ENCODE data around the gene EGFL7. TPM values are rescaled to one million over a fixed set of nuclear protein-coding genes. Genes with fewer than 3 reads are reported as not detected.

Gene EGFL7
- total RNA-seq, 1 experiment from 2014 or later: 0.81 TPM

DNA sequence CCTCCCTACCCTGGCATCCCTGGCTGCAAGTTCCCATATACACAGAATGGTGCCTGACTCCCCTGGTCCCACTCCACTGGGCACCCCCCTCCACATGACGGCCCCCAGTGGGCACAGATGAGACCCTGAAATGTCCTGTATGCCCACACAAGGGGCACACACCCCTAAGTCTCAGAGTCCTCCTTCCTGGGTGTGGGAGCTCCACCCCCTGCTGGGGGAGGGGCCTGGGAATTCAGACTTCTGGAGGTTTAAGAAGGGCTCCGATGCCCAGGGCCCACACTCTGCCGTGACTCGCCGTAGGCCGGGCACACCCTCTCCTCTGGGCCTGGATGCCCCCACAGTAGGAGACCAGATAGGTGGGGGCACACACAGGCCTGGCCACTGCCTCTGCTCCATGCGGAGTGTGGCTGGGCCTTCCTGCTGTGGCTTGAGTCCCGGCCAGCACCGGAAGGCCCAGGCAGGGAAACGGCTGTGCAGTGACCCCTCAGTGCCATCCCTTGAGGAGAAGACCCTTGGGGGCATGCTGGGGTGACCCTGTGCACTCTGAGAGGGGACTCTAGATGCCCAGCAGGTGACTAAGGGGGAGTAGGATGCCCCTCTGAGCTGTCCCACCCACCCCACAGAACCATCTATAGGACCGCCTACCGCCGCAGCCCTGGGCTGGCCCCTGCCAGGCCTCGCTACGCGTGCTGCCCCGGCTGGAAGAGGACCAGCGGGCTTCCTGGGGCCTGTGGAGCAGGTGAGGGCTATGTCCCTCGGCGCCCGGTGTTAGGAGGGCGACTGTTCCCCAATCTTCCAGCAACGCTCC lies 6.5 kb downstream of the EGFL7 start:
- Histone ChIP-seq H3K36me3 (no peaks in the 10 kb centered on the region), H3K4me3 (no peak overlapping the region), H3K4me1 (peaks cover 31% of the 10 kb centered on the region), H3K27me3 (peaks cover 55% of the 10 kb centered on the region), H3K27ac (no peak overlapping the region), H3K9me3 (replicated peaks) (no peaks in the 10 kb centered on the region)
- DNase-seq: no peak

DNA sequence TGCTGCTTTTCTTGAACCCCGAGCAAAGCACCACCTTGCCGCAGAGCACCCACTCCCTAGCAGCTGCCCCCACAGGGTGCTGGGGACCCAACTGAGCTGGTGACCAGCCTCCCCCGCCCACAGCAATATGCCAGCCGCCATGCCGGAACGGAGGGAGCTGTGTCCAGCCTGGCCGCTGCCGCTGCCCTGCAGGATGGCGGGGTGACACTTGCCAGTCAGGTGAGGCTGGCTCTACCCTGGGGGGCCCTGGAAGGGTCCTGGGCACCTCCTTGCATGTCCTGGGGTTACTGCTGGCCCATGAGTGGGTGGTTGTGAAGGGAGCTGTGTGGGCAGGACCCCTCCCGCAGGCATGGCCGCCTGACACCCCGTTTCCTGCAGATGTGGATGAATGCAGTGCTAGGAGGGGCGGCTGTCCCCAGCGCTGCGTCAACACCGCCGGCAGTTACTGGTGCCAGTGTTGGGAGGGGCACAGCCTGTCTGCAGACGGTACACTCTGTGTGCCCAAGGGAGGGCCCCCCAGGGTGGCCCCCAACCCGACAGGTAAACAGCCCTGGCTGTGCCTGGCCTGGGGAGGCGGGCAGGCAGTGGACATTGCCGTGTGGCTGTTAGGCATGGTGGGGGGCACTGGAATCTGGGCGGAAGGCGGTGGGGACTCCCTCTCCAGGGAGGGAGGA lies 7.2 kb downstream of the EGFL7 start:
- Histone ChIP-seq H3K4me3 (no peak overlapping the region), H3K4me1 (peaks cover 24% of the 10 kb centered on the region), H3K27ac (no peak overlapping the region), H3K36me3 (no peaks in the 10 kb centered on the region), H3K9me3 (replicated peaks) (no peaks in the 10 kb centered on the region), H3K27me3 (peaks cover 48% of the 10 kb centered on the region)
- DNase-seq: no peak

DNA sequence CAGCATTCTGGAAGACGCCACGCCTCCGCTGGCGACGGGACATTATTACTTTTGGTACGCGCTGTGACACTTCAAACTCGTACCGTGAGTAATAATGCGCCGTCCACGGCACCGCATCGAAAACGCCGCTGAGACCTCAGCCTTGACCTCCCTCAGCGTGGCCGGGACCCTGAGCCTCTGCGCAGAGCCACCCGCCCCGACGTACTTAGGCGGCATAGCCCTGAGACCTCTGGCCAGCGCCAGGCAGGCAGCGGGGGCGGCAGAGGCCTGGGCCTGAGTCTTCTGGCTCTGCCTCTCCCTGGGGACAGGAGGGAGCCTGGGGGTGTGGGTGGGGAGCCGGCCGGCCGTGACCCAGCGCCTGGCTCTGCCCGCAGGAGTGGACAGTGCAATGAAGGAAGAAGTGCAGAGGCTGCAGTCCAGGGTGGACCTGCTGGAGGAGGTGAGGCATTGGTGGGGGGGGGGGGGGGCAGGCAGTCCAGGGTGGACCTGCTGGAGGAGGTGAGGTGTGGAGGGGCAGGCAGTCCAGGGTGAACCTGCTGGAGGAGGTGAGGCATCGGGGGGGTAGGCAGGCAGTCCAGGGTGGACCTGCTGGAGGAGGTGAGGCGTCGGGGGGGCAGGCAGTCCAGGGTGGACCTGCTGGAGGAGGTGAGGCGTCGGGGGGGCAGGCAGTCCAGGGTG lies 8.0 kb downstream of the EGFL7 start:
- no peak overlapping the region for H3K27ac ChIP-seq
- peaks cover 45% of the 10 kb centered on the region for H3K27me3 ChIP-seq
- peaks cover 21% of the 10 kb centered on the region for H3K4me1 ChIP-seq
- DNase-seq: no peak
- no peaks in the 10 kb centered on the region for H3K36me3 ChIP-seq
- no peak overlapping the region for H3K4me3 ChIP-seq
- no peaks in the 10 kb centered on the region for H3K9me3 ChIP-seq (replicated peaks)

DNA sequence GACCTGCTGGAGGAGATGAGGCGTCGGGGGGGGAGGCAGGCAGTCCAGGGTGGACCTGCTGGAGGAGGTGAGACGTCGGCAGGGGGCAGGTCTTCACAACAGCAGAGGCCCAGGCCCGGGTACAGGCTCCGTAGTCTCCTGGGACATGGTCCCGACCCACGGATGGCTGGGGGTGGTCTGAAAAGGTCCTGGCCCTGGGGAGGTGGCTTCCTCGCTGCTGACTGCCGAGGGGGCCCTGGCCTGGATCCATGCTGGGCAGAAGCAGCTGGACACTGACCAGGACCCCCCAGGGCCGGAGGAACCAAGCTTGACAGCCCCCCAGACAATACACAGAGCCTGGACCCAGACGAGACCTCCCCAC lies 8.5 kb downstream of the EGFL7 start:
- Histone ChIP-seq H3K4me3 (no peak overlapping the region), H3K27ac (no peak overlapping the region), H3K9me3 (replicated peaks) (no peaks in the 10 kb centered on the region), H3K36me3 (no peaks in the 10 kb centered on the region), H3K4me1 (peaks cover 21% of the 10 kb centered on the region), H3K27me3 (peaks cover 45% of the 10 kb centered on the region)
- DNase-seq: no peak

DNA sequence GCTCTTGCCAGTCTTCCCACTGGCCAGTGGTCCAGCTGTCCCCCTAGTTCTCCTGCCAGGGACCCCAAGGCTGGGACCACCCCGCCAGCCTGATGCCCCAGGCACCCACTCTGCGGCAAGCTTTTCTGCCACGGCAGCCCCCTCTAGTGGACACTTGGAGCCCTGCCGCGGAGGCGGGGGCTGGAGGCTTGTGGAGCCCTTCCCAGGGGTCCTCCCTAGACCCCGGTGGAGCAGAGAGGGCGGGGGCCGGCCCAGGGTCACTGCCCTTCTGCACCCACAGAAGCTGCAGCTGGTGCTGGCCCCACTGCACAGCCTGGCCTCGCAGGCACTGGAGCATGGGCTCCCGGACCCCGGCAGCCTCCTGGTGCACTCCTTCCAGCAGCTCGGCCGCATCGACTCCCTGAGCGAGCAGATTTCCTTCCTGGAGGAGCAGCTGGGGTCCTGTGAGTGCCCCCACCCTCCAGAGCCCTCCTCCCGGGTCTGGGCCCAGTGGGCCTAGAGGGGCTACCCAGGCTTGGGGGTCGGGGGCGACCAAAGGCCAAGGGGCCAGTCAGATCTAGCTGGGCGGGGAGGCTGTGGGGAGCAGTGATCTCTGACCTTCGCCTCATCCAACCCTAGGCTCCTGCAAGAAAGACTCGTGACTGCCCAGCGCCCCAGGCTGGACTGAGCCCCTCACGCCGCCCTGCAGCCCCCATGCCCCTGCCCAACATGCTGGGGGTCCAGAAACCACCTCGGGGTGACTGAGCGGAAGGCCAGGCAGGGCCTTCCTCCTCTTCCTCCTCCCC lies 9.1 kb downstream of the EGFL7 start:
- no peak overlapping the region for H3K4me3 ChIP-seq
- DNase-seq: peak; percentile 54 to 73
- H3K9me3 ChIP-seq (replicated peaks): no peaks in the 10 kb centered on the region
- no peak overlapping the region for H3K27ac ChIP-seq
- H3K4me1 ChIP-seq: peaks cover 16% of the 10 kb centered on the region
- H3K36me3 ChIP-seq: no peaks in the 10 kb centered on the region
- peaks cover 39% of the 10 kb centered on the region for H3K27me3 ChIP-seq

DNA sequence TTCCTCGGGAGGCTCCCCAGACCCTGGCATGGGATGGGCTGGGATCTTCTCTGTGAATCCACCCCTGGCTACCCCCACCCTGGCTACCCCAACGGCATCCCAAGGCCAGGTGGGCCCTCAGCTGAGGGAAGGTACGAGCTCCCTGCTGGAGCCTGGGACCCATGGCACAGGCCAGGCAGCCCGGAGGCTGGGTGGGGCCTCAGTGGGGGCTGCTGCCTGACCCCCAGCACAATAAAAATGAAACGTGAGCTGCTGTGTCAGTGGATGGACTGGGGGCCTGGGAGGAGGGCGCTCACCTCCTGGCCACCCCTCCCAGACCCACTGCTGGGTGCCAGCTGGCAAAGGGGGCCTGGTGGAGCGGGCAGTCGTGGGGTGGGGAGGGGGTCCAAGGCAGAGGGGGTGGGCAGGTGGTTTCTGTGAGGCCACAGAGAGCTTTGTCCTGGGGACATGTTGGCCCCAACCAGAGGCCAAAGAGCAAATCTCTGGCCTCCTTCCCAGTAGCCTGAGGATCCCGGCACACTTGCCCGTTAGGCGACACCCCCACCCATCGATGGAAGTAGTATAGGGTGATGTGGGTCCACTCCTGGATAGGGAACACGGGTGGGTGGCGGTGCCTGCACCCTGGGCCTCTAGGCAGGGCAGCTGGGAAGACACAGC lies 9.8 kb downstream of the EGFL7 start:
- Histone ChIP-seq H3K4me1 (peaks cover 9% of the 10 kb centered on the region), H3K27ac (no peak overlapping the region), H3K9me3 (replicated peaks) (no peaks in the 10 kb centered on the region), H3K4me3 (no peak overlapping the region), H3K27me3 (peaks cover 31% of the 10 kb centered on the region), H3K36me3 (no peaks in the 10 kb centered on the region)
- no peak for DNase-seq

DNA sequence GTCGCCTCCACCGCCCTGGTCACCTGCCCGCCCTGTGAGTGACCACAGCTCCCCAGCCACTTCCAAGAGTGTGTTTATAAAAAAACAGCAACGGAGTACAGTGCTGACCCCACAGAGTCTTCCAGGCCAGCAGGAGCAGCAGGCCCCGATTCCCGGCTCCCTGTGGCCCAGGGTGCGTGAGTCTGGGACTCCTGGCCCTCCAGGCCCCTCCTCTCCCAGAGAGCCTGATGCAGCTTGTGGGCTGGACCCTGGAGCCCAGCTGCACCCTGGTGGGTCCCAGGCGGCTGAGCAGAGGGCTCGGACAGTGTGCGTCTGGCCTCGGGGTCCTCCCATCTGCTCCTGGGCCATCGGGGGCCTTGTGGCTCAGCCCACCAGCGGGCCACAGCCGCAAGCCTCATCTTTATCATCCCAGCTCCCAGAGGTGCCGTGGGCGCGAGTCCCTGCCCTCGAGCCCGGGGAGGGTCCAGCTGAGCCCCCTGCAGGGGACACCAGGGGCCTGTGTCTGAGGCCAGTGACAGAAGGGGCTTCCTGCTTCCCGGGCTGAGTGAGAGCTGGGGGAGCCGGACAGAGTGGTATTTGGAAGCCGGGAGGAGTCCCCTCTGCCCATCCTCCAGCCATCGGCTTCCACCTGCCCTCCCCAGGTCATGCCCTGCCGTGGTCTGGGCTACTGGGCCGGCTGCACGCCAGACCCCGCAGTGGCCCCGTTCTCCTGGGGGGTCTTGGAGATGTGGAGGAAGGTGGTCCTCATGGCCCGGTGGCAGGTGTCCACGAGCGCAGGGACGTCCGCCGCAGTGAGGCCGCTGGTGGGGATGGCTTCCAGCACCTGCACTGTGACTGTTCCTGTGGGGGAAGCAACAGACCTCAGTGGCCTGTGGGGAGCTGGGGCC lies 10.6 kb downstream of the EGFL7 start:
- Histone ChIP-seq H3K27ac (no peak overlapping the region), H3K9me3 (replicated peaks) (no peaks in the 10 kb centered on the region), H3K27me3 (peaks cover 24% of the 10 kb centered on the region), H3K4me1 (peaks cover 1% of the 10 kb centered on the region; the same call in 1 of the 2 replicates), H3K4me3 (no peak overlapping the region), H3K36me3 (no peaks in the 10 kb centered on the region)
- no peak for DNase-seq

DNA sequence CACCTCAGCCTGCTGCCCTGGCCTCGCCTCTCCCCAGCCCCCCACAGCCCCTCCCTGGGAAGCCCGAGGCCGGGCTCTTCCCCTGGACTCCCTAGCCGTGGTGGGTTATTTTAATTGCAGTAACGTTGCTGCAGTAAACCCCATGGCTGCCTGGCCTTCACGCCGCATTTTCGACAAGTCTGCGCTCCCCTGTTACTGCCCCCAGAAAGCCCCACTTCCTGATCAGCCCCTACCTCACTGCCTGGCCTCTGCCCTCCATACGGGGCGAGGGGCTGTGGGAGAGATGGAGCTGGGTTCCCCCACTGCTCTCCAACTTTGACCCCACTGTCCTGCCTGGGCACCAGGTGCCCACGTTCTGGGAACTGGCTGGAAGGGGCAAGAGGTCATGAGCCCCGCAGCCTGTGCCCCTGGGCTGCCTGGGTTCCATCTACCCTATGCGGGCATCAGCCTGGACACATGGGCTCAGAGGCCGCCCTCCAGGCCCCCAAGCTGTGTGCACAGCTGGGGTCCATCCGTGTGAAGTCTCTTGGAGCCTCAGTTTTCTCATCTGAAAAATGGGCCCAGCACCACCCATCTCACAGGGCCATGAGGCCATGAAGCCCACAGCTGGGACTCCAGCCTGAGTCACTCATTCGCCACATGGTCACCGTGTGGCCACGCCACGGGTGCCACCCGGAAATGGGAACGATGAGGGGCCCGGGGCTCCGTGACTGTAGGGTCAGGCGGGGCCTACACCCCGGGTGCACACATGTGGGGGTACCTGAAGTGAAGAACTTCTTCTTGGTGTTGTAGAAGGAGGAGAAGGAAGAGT lies 11.5 kb downstream of the EGFL7 start:
- Histone ChIP-seq H3K27me3 (peaks cover 15% of the 10 kb centered on the region), H3K4me1 (no peaks in the 10 kb centered on the region), H3K9me3 (replicated peaks) (no peaks in the 10 kb centered on the region), H3K36me3 (no peaks in the 10 kb centered on the region), H3K4me3 (no peak overlapping the region), H3K27ac (no peak overlapping the region)
- DNase-seq: no peak

DNA sequence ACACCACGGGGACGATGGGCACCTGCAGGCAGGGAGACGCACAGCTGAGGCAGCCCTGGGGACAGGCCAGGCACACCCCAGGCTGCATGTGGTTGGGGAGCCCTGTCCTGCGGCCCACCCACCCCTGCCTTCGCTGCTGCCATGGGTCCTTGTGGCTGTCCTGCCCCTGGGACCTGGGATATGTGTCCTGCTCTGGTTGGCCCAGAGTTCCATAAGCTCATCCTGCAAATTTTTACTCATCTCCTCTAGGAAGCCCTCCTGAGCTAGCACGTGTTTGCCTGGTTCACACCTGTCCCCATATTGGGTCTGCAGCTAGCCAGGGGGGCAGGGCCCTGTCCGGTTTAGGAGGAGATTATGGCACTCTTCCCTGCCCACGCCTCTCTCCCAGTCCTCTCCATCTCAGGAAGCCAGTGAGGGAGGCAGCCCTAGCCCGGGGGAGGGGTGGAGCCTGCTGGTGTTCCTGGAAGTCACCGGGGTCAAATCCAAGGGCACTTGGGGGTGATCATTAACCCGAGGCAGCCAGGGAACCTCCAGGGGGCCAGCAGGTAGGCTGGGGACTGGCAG lies 12.2 kb downstream of the EGFL7 start:
- Histone ChIP-seq H3K4me1 (no peaks in the 10 kb centered on the region), H3K36me3 (no peaks in the 10 kb centered on the region), H3K4me3 (no peak overlapping the region), H3K9me3 (replicated peaks) (no peaks in the 10 kb centered on the region), H3K27ac (no peak overlapping the region), H3K27me3 (peaks cover 8% of the 10 kb centered on the region)
- DNase-seq: no peak

DNA sequence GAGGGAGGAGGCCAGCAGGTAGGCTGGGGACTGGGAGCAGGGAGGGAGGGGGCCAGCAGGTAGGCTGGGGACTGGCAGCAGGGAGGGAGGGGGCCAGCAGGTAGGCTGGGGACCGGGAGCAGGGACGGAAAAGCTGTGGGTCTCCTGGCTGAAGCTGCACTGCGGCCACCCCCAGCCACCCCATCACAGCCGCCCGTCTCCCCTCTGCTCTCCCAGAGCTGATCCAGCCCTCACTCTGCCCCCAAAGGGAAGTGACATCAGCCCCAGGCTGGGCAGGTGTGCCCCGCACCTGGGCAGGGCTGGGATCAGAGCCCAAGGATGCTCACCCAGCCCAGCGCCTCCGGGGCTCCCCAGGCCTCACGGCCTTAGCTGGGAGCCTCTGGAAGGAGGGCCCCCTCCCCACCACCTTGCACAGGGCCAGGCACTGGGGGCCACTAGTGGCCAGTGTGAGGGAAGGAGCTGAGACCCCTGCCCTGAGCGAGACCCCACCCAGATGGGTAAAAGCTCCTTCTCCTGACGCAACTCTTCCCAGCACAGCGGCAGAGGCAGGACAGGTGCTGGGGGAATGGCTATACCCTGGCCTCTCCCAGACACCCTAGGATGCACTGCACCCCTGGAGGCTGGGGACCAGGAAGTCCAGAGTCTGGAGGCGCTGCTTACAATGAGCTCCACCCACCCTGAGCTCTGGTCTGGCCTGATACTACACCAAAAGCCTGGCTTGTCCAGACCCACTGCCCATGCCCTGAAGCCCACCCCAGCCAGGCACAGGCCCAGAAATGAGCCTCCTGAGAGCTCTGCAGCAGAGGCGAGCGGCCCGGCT lies 13.0 kb downstream of the EGFL7 start:
- Histone ChIP-seq H3K4me1 (no peaks in the 10 kb centered on the region), H3K36me3 (no peaks in the 10 kb centered on the region), H3K4me3 (no peak overlapping the region), H3K27me3 (peaks cover under 1% of the 10 kb centered on the region; the same call in 1 of the 2 replicates), H3K27ac (no peak overlapping the region), H3K9me3 (replicated peaks) (no peaks in the 10 kb centered on the region)
- no peak for DNase-seq

DNA sequence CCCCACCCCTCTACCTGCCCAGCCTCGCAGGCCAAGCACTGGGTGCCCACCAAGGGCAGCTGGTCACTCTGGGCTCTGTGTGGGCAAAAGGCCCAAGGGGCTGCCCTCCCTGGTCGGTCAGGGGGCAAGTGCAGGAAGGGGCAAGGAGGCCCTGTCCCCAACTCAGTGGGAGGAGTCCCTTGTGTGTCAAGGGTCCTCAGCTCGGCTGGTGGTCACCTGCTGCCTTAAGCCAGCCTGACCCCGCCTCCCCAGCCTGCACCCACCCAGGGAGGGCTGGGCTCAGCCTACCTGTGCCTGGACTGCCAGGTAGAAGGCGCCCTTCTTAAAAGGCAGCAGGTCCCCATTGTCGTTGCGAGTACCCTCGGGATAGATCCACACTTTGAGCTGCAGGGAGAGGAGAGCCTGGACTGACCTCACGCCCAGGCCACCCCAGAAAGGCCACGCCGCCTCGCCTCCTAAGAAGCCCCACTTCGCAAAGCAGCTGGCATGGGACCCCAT lies 13.6 kb downstream of the EGFL7 start:
- H3K9me3 ChIP-seq (replicated peaks): no peaks in the 10 kb centered on the region
- H3K36me3 ChIP-seq: no peaks in the 10 kb centered on the region
- H3K27ac ChIP-seq: no peak overlapping the region
- DNase-seq: no peak
- H3K4me1 ChIP-seq: no peaks in the 10 kb centered on the region
- H3K27me3 ChIP-seq: no peaks in the 10 kb centered on the region; the same call in 1 of the 2 replicates
- H3K4me3 ChIP-seq: no peak overlapping the region
